22Rv1 (cell line): ENCODE results near the gene SLC7A1.

Source experiments
- ZFX ChIP-seq: fragments of 450-650 bp; IDR thresholded peaks from 2 replicates; pipeline ENCODE4 v1.6.1; 2017; ENCODE audit warnings: antibody characterized with exemption, borderline replicate concordance
- TF ChIP-seq, protein P1 (sequence below): fragments of 450-650 bp; IDR thresholded peaks from 2 replicates; pipeline ENCODE4 v1.5.1; 2017; ENCODE audit warnings: mild to moderate bottlenecking

DNA sequence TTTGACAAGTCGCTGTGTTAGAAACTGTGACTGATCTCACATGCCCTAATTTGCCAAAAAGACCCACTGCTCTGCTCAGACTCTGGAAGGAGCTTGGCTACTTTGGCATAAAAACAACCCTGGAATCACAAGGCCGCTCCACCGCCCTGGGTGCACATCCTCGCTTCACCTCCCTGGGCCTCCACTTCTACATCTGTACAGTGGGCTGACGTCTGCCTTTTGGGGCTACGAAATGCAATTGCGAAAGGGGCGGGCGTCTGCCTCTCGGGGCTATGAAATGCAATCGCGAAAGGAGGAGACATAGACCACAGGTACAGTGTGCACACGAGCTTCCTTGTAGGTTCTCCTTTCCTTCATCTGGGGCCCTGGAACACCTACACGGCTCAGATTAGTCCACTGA, 74.2 kb downstream of the SLC7A1 start:
- TF ChIP-seq, protein P1, sequence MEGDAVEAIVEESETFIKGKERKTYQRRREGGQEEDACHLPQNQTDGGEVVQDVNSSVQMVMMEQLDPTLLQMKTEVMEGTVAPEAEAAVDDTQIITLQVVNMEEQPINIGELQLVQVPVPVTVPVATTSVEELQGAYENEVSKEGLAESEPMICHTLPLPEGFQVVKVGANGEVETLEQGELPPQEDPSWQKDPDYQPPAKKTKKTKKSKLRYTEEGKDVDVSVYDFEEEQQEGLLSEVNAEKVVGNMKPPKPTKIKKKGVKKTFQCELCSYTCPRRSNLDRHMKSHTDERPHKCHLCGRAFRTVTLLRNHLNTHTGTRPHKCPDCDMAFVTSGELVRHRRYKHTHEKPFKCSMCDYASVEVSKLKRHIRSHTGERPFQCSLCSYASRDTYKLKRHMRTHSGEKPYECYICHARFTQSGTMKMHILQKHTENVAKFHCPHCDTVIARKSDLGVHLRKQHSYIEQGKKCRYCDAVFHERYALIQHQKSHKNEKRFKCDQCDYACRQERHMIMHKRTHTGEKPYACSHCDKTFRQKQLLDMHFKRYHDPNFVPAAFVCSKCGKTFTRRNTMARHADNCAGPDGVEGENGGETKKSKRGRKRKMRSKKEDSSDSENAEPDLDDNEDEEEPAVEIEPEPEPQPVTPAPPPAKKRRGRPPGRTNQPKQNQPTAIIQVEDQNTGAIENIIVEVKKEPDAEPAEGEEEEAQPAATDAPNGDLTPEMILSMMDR = no peak
- no peak for TF ChIP-seq ZFX
